ENCODE data around the gene SCAND1. TPM values are rescaled to one million over a fixed set of nuclear protein-coding genes. Genes with fewer than 3 reads are reported as not detected.

Gene SCAND1
- total and polyA plus RNA-seq, 9 of the 15 experiments (the other 6 are each of a cell fraction or from before 2014, with no cell fraction given), result 0.08 to 94.0 (median 5.8) TPM

- in situ Hi-C loops (cut with MboI), result no loop called here
- CTCF ChIA-PET (ENCODE audit: low intra/inter-chr PET ratio), result no interaction called here
- no peak overlapping the region for H3K4me3 ChIP-seq
- DNase-seq (ENCODE audit: extremely low read depth in 1 of 4, low spot score in 3 of 4), result peak in 2 of 4 experiments; percentile 32 to 77
- 0 out of 3 replicates have a peak overlapping the region, but pooled peaks have one; percentile 0 for H3K27ac ChIP-seq (ENCODE audit: extremely low read depth, low read depth, low read length)
- H3K4me1 ChIP-seq (replicated peaks in 1 of 2; ENCODE audit: control insufficient read depth in 2 of 2, insufficient read depth in 2 of 2, low read length in 2 of 2), result peaks cover 24 to 61% of the 10 kb centered on the region in 2 experiments
- H2AFZ ChIP-seq (ENCODE audit: low read depth, low read length), result no peak overlapping the region
- H3K4me2 ChIP-seq (ENCODE audit: insufficient read depth, low read length), result no peak overlapping the region; the same call in 1 of the 2 replicates
- peak; percentile 50 for ATAC-seq
- H4K20me1 ChIP-seq (replicated peaks; ENCODE audit: control insufficient read depth, insufficient read depth, low read length), result peaks cover 5% of the 10 kb centered on the region; the same call in 1 of the 2 replicates
- H3K27me3 ChIP-seq (ENCODE audit: control insufficient read depth in 2 of 2, insufficient read depth in 2 of 2, low read length in 2 of 2), result no peaks in the 10 kb centered on the region
- FAIRE-seq, result peak; percentile 60
- peak overlapping the region in 1 of 2 experiments; percentile 65; a peak in 1 of 4 replicates for H3K9ac ChIP-seq (ENCODE audit: insufficient read depth in 1 of 2, low read depth in 2 of 2, low read length in 2 of 2)
- POLR2A ChIA-PET, result interaction anchor here (1.0 to 1.8 kb wide), 3 partner anchors 22 to 165 kb away, joined by 3 to 7 read pairs (median 7); partner anchors contain the start of genes PHF20 and RBM39
- 24% methylated on average over 7 of the region's 7 CpGs for WGBS (ENCODE audit: insufficient coverage, low coverage, missing lambda C conversion rate)
- H3K9me3 ChIP-seq (replicated peaks; ENCODE audit: control insufficient read depth, insufficient read depth, low read depth, low read length), result no peaks in the 10 kb centered on the region
- BruUV-seq (replicated peaks), result no TSS peak
- peaks cover 10% of the 10 kb centered on the region; the same call in 2 of the 3 replicates for H3K79me2 ChIP-seq (ENCODE audit: control insufficient read depth, insufficient read depth, low read length)
- peaks cover 18% of the 10 kb centered on the region; the same call in 2 of the 3 replicates for H3K36me3 ChIP-seq (ENCODE audit: control insufficient read depth, insufficient read depth, low read length)
- intact Hi-C loops (cut with micrococcal nuclease), result loop anchor here (10.0 kb wide), 1 partner anchor 132 kb away; the partner anchor contains the start of gene PHF20
- H3K9me1 ChIP-seq (ENCODE audit: control insufficient read depth, insufficient read depth, low read length), result no peaks in the 10 kb centered on the region
- TF ChIP-seq UBTF (IDR thresholded peaks at IDR 0.05; ENCODE audit: borderline replicate concordance in 1 of 2, low read depth in 2 of 2, low read length in 2 of 2), result 0 out of 4 replicates have a peak, but pooled peaks of 1 of the 2 experiments have one; percentile 22
- TF ChIP-seq SOX6 (IDR thresholded peaks at IDR 0.05), result peak; percentile 89
- TF ChIP-seq ZNF57 (CRISPR knock-in tag; IDR thresholded peaks at IDR 0.05), result no peak
- TF ChIP-seq ARID1B (IDR thresholded peaks at IDR 0.05), result peak; percentile 42; the same call in 1 of the 2 replicates
- peak; percentile 30; the same call in 1 of the 2 replicates for TF ChIP-seq CBFA2T2 (conservative IDR thresholded peaks at IDR 0.05)
- TF ChIP-seq HMBOX1 (IDR thresholded peaks at IDR 0.05), result 0 out of 2 replicates have a peak, but pooled peaks have one; percentile 18
- TF ChIP-seq TCF3 (CRISPR knock-in tag; IDR thresholded peaks at IDR 0.05), result peak; percentile 44; the same call in 1 of the 2 replicates
- TF ChIP-seq SRSF3 (IDR thresholded peaks at IDR 0.05; ENCODE audit: insufficient read depth, low read length), result no peak
- no peak for TF ChIP-seq ZBTB5 (IDR thresholded peaks at IDR 0.05)
- peak; percentile 64 for TF ChIP-seq CBFA2T3 (IDR thresholded peaks at IDR 0.05)
- peak; percentile 24; the same call in 1 of the 2 replicates for TF ChIP-seq PKNOX1 (IDR thresholded peaks at IDR 0.05)
- TF ChIP-seq KDM1A (IDR thresholded peaks at IDR 0.05), result 0 out of 4 replicates have a peak, but pooled peaks of 1 of the 2 experiments have one; percentile 27
Observed at GRCh38 chr20:35907017-35907701, 47.1 kb downstream of the SCAND1 start.

All from K562 (cell line).